D721Med (cell line): ENCODE data around the gene KIR2DL4.

Source experiments
- DNase-seq: peaks from one replicate; pipeline ENCODE4 v3.0.0; 2011; ENCODE audit warnings: low spot score; ENCODE audit not compliant: insufficient read length
- FAIRE-seq: peaks from 2 replicates; lab custom pipeline; 2011; peaks lifted over from hg19 to GRCh38; lab: Jason Lieb, UNC
- TF ChIP-seq, protein P1 (sequence below): IDR thresholded peaks from 2 replicates; pipeline ENCODE4 v1.5.1; 2012; ENCODE audit warnings: mild to moderate bottlenecking, control low read depth; ENCODE audit not compliant: insufficient read depth; ENCODE audit errors: missing control alignments

KIR2DL4 gene

DNA sequence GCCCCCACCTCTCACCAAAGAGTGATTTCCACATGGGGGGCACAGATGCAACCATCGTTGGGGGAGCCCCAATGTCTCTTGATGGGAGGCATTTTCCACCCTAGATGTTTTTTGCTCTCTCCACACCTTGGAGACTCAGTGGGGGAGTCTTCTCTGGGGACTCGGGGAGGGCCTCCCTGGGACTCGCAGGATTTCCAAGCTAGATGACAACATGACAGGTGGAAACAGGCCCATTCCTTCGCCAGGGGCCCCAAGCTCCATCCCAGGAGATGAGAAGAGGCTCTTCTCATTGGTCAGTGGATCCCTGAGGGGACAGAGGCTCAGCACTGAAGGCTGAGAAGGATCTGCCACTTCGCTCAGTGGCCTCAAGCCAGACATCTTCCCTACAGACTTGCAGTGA lies 12.7 kb upstream of the KIR2DL4 start:
- DNase-seq (no peak), FAIRE-seq (no peak)
- TF ChIP-seq, protein P1, sequence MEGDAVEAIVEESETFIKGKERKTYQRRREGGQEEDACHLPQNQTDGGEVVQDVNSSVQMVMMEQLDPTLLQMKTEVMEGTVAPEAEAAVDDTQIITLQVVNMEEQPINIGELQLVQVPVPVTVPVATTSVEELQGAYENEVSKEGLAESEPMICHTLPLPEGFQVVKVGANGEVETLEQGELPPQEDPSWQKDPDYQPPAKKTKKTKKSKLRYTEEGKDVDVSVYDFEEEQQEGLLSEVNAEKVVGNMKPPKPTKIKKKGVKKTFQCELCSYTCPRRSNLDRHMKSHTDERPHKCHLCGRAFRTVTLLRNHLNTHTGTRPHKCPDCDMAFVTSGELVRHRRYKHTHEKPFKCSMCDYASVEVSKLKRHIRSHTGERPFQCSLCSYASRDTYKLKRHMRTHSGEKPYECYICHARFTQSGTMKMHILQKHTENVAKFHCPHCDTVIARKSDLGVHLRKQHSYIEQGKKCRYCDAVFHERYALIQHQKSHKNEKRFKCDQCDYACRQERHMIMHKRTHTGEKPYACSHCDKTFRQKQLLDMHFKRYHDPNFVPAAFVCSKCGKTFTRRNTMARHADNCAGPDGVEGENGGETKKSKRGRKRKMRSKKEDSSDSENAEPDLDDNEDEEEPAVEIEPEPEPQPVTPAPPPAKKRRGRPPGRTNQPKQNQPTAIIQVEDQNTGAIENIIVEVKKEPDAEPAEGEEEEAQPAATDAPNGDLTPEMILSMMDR = no peak

DNA sequence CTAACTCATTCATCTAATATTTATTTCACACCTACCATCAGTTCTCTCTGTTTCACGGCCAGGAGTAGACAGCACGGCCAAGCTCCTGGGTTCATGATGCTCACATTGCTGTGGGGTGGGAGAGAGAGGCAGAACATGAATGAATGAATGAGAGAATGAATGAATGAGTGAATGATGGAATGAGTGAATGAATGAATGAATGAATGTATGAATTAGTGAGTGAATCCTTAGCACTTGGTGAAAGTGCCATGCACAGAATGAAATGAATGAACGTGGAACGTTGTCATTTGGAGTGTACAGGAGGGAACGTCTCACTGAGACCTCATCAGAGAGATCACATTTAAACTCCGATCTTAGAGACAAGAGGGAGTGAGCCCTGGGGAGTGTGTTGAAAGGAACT lies 11.9 kb upstream of the KIR2DL4 start:
- DNase-seq (no peak), FAIRE-seq (no peak)
- TF ChIP-seq, protein P1 = no peak

GRCh38 chr19:54792814-54793213 lies 10.6 kb upstream of the KIR2DL4 start:
- FAIRE-seq = no peak
- TF ChIP-seq, protein P1 = no peak

GRCh38 chr19:54795758-54796157 lies 7.7 kb upstream of the KIR2DL4 start:
- TF ChIP-seq, protein P1 = no peak
- no peak for FAIRE-seq
- DNase-seq = no peak

More at GRCh38 chr19:54792814-54793213, 10.6 kb upstream of the KIR2DL4 start:
- no peak for DNase-seq

- DNase-seq = no peak
- TF ChIP-seq, protein P1 = no peak
- FAIRE-seq = no peak
Observed at GRCh38 chr19:54804101-54804500, 691 bp downstream of the KIR2DL4 start.

DNA sequence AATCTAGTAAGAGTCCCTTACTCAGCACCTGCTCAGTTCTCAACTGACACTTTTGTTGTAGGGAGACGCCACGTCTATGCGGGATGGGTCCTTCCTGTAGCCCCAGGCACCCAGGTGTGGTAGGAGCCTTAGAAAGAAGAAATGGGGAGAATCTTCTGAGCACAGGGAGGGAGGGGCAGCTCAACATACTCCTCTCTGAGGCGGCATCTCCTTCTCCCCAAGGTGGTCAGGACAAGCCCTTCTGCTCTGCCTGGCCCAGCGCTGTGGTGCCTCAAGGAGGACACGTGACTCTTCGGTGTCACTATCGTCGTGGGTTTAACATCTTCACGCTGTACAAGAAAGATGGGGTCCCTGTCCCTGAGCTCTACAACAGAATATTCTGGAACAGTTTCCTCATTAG lies 1.2 kb downstream of the KIR2DL4 start:
- DNase-seq (no peak), FAIRE-seq (no peak)
- TF ChIP-seq, protein P1 = no peak

GRCh38 chr19:54805665-54806515 lies 2.5 kb downstream of the KIR2DL4 start:
- TF ChIP-seq, protein P1 = no peak
- DNase-seq (no peak), FAIRE-seq (no peak)
